Glutamatergic neuron (in vitro differentiated cells): ENCODE data around the gene SGCD. TPM values are rescaled to one million over a fixed set of nuclear protein-coding genes. Genes with fewer than 3 reads are reported as not detected.

Source experiments
- DNase-seq: peaks from one replicate; pipeline ENCODE4 v3.0.0; 2022
- H3K27ac Mint-ChIP-seq: one replicate; pipeline ENCODE4 v1.8.0; 2020; ENCODE audit warnings: mild to moderate bottlenecking, mixed read lengths, inconsistent platforms; ENCODE audit not compliant: unreplicated experiment
- H3K27me3 Mint-ChIP-seq: one replicate; pipeline ENCODE4 v1.8.0; 2020; ENCODE audit warnings: mild to moderate bottlenecking, moderate library complexity, mixed read lengths, inconsistent platforms; ENCODE audit not compliant: unreplicated experiment
- H3K36me3 Mint-ChIP-seq: one replicate; pipeline ENCODE4 v1.8.0; 2020; ENCODE audit warnings: mild to moderate bottlenecking, mixed read lengths, inconsistent platforms; ENCODE audit not compliant: unreplicated experiment
- H3K4me1 Mint-ChIP-seq: one replicate; pipeline ENCODE4 v1.8.0; 2020; ENCODE audit warnings: mild to moderate bottlenecking, low read depth, mixed read lengths, inconsistent platforms; ENCODE audit not compliant: unreplicated experiment
- H3K4me3 Mint-ChIP-seq: one replicate; pipeline ENCODE4 v1.8.0; 2020; ENCODE audit warnings: mild to moderate bottlenecking, mixed read lengths, inconsistent platforms; ENCODE audit not compliant: unreplicated experiment
- H3K9me3 Mint-ChIP-seq: one replicate; pipeline ENCODE4 v1.8.0; 2020; ENCODE audit warnings: mild to moderate bottlenecking, moderate library complexity, mixed read lengths, inconsistent platforms; ENCODE audit not compliant: unreplicated experiment
- CTCF ChIP-seq: fragments of 200-600 bp; sonication (generic); IDR thresholded peaks from one replicate; pipeline ENCODE4 v1.5.0; 2021; ENCODE audit not compliant: partially characterized antibody, unreplicated experiment
- total RNA-seq: library from RNA; stranded (reverse); fragmentation: NEBNext Ultra II Directional; extraction: Animal tissue kit (Norgen Biotek cat#: 25700); gene quantifications from one replicate; pipeline ENCODE4 v1.2.1, GENCODE V29; 2021; ENCODE audit not compliant: unreplicated experiment

SGCD gene
- total RNA-seq, 1 donor from 2014 or later, result 0.20 TPM

DNA sequence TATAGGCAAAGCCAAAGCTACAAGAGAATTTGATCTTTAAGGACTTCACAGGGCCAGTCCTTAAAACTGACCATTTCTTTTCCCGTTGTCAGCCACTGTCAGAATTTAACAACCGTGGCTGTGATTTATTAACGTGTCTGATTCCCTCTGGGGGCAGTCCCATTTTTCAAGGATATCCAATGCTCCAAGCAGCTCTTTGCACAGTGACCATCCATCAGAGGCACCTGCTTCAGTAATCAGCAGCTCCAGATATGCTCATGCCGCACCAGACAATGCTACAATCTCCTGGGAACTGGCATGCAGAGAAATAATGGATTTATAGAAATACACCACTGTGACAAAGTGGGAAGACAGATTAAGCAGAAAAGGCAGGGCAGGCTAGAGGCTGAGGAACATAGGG is 359.8 kb downstream of the SGCD start:
- Mint-ChIP-seq H3K4me3 (peak overlapping the region; percentile 3), H3K27ac (peak overlapping the region; percentile 18), H3K9me3 (peaks cover 2% of the 10 kb centered on the region), H3K36me3 (no peaks in the 10 kb centered on the region), H3K27me3 (peaks cover 2% of the 10 kb centered on the region), H3K4me1 (peaks cover 11% of the 10 kb centered on the region)
- DNase-seq, result peak; percentile 17
- no peak for TF ChIP-seq CTCF

- no peak for DNase-seq
- Mint-ChIP-seq H3K4me3 (no peak overlapping the region), H3K27ac (no peak overlapping the region), H3K27me3 (peaks cover 2% of the 10 kb centered on the region), H3K9me3 (peaks cover 2% of the 10 kb centered on the region), H3K36me3 (no peaks in the 10 kb centered on the region), H3K4me1 (peaks cover 11% of the 10 kb centered on the region)
- TF ChIP-seq CTCF, result no peak
Measured at GRCh38 chr5:156687514-156687913, 360.6 kb downstream of the SGCD start.

DNA sequence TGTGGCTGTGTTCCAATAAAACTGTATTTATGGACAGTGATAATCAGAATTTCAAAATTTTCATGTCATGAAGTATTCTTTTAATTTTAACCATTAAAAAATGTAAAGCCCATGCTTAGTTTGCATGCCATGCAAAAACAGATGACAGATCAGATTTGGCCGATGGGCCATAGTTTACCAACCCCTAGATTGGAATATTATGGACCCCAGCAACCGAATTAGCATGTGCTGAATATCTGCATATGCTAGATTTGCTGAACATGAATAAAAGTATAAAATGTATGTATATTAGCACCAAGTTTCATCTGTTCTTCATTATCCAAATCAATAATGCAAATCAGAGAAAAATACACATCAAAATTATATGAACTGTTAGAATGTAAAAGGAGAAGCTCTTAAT is 364.6 kb downstream of the SGCD start:
- peaks cover 8% of the 10 kb centered on the region for H3K4me1 Mint-ChIP-seq
- no peak overlapping the region for H3K4me3 Mint-ChIP-seq
- H3K27me3 Mint-ChIP-seq, result peaks cover 2% of the 10 kb centered on the region
- peaks cover 2% of the 10 kb centered on the region for H3K9me3 Mint-ChIP-seq
- no peak for TF ChIP-seq CTCF
- no peaks in the 10 kb centered on the region for H3K36me3 Mint-ChIP-seq
- no peak overlapping the region for H3K27ac Mint-ChIP-seq
- no peak for DNase-seq

DNA sequence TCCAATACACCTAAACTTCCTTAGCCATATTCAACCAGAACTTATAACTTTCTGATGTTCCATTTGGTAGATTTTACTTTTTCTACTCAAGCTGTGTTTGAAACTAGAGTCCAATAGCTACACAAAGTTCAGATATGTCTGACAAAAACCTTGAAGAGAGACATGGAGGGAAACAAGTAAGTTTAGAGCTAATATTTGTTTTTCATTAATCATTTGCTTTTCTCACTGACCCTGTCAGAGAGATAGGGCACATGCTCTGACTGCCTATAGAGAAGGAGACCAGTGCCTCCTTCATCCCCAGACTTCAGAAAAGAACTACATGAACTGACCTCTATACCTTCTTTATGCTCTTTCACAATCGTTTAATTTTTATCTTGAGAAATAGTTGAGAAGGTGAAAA is 366.1 kb downstream of the SGCD start:
- DNase-seq, result no peak
- H3K27me3 Mint-ChIP-seq, result peaks cover 2% of the 10 kb centered on the region
- no peaks in the 10 kb centered on the region for H3K36me3 Mint-ChIP-seq
- no peak overlapping the region for H3K4me3 Mint-ChIP-seq
- H3K4me1 Mint-ChIP-seq, result peaks cover 4% of the 10 kb centered on the region
- TF ChIP-seq CTCF, result no peak
- H3K27ac Mint-ChIP-seq, result no peak overlapping the region
- peaks cover 4% of the 10 kb centered on the region for H3K9me3 Mint-ChIP-seq

- Mint-ChIP-seq H3K27me3 (peaks cover 4% of the 10 kb centered on the region), H3K27ac (no peak overlapping the region), H3K4me3 (no peak overlapping the region), H3K36me3 (no peaks in the 10 kb centered on the region), H3K9me3 (peaks cover 6% of the 10 kb centered on the region), H3K4me1 (peaks cover 12% of the 10 kb centered on the region)
- DNase-seq, result no peak
- no peak for TF ChIP-seq CTCF
Measured at GRCh38 chr5:156694598-156694997, 367.6 kb downstream of the SGCD start.
